ENCODE results near the gene WDR53. TPM values are rescaled to one million over a fixed set of nuclear protein-coding genes. Genes with fewer than 3 reads are reported as not detected.
"Not testable (repeated sequence)": the region's sequence is repeated elsewhere in the genome, so short reads cannot be mapped to it uniquely, and the experiment has no call there.

WDR53 gene
- total and polyA plus RNA-seq, 4 donors = 3.4 to 11.4 (median 8.3) TPM

DNA sequence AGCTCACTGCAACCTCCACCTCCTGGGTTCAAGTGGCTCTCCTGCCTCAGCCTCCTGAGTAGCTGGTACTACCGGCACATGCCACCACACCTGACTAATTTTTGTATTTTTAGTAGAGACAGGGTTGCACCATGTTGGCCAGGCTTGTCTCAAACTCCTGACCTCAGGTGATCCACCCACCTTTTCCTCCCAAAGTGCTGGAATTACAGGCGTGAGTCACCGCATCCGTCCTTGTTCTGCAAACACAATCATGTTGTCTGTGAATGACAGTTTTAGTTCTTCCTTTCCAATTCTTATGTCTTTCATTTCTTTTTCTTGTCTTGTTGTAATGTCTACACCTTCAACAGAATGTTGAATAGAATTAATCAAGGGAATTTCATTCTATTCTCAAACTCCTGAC, 36.9 kb downstream of the WDR53 start:
- ATAC-seq (ENCODE audit: low FRiP score) = no peak
- 90 to 91% methylated on average over 4 of the region's 4 CpGs for WGBS, 2 donors
- Histone ChIP-seq H3K36me3 (ENCODE audit: control insufficient read depth in 1 of 2, insufficient read depth in 2 of 2, low read length in 1 of 2) (no peaks in the 10 kb centered on the region), H3K27ac (ENCODE audit: low read depth in 1 of 2, low read length in 2 of 2) (no peak overlapping the region), H3K4me1 (ENCODE audit: control insufficient read depth in 1 of 2, insufficient read depth in 2 of 2, low read length in 2 of 2) (no peaks in the 10 kb centered on the region), H3K27me3 (ENCODE audit: control insufficient read depth in 1 of 2, insufficient read depth in 2 of 2, low read length in 1 of 2) (no peaks in the 10 kb centered on the region), H3K9me3 (ENCODE audit: control insufficient read depth, low read length) (no peaks in the 10 kb centered on the region), H3K4me3 (ENCODE audit: low read length in 2 of 2) (no peak overlapping the region)
- intact Hi-C loops (cut with DNase I) = loop anchor here (10.0 kb wide), 1 partner anchor 153 kb away; no protein-coding TSS in a partner anchor
- DNase-seq = no peak

DNA sequence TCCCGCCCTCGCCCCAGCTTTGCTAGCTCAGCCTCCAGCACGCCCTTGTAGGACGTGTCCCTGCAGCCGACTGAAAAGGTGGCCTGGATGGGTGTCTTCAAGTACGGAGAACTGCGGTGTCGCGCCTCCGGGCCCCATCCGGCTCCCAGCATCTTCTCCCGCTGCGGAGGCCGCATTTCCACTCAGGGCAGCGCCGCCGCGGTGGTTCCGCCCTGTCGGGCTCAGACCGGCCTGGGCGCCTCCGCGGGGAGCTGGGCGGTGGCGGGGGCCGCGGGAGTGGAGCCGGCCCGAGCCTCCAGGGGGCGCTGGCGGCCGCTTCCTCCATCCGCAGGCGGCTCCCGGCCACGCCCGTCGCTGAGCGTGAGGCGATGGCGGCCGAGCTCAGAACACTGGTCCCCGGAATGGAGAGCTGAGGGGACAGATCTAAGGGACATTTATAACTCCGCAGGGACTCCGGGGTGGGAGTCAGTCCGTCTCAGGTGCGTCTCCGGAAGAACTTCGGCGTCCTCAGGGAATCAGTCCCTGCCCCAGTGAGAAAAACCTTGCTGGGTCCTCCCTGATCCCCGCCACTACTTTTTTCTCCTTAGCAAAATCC, 39.6 kb downstream of the WDR53 start:
- Histone ChIP-seq H3K9me3 (ENCODE audit: control insufficient read depth, low read length) (no peaks in the 10 kb centered on the region), H3K4me1 (ENCODE audit: control insufficient read depth in 1 of 2, insufficient read depth in 2 of 2, low read length in 2 of 2) (no peaks in the 10 kb centered on the region), H3K27me3 (ENCODE audit: control insufficient read depth in 1 of 2, insufficient read depth in 2 of 2, low read length in 1 of 2) (no peaks in the 10 kb centered on the region), H3K36me3 (ENCODE audit: control insufficient read depth in 1 of 2, insufficient read depth in 2 of 2, low read length in 1 of 2) (no peaks in the 10 kb centered on the region), H3K4me3 (ENCODE audit: low read length in 2 of 2) (peak overlapping the region in 1 of 2 donors; percentile 28), H3K27ac (ENCODE audit: low read depth in 1 of 2, low read length in 2 of 2) (no peak overlapping the region)
- ATAC-seq (ENCODE audit: low FRiP score) = peak; percentile 95
- 3 to 7% methylated on average over 52 of the region's 52 CpGs for WGBS, 2 donors
- DNase-seq = peak; percentile 75 to 94
- intact Hi-C loops (cut with DNase I) = loop anchor here (10.0 kb wide), 1 partner anchor 274 kb away; no protein-coding TSS in a partner anchor

DNA sequence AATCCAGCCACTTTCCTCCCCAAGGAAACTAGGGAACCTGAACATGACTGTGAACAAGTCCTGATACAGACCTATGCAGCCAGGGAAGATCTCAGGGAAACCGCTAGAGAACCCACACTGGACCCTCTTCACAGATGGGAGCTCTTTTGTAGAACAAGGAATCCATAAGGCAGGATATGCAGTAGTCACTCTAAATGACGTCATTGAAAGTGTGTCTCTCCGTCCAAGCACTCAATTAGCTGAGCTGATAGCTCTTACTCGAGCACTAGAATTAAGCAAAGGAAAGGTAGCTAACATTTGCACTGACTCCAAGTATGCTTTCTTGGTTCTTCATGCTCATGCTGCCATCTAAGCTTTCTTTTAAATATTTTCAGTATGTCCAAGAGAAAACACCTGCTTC, 43.2 kb downstream of the WDR53 start:
- DNase-seq (no peak), ATAC-seq (ENCODE audit: low FRiP score) (no peak)
- no peak overlapping the region for H3K27ac ChIP-seq (ENCODE audit: low read depth in 1 of 2, low read length in 2 of 2)
- intact Hi-C loops (cut with DNase I) = loop anchor here (10.0 kb wide), 1 partner anchor 270 kb away; no protein-coding TSS in a partner anchor
- no peaks in the 10 kb centered on the region for H3K27me3 ChIP-seq (ENCODE audit: control insufficient read depth in 1 of 2, insufficient read depth in 2 of 2, low read length in 1 of 2)
- peaks cover 5% of the 10 kb centered on the region for H3K9me3 ChIP-seq (ENCODE audit: control insufficient read depth, low read length)
- no peaks in the 10 kb centered on the region for H3K36me3 ChIP-seq (ENCODE audit: control insufficient read depth in 1 of 2, insufficient read depth in 2 of 2, low read length in 1 of 2)
- H3K4me3 ChIP-seq (ENCODE audit: low read length in 2 of 2) = no peak overlapping the region
- no peaks in the 10 kb centered on the region for H3K4me1 ChIP-seq (ENCODE audit: control insufficient read depth in 1 of 2, insufficient read depth in 2 of 2, low read length in 2 of 2)
- WGBS, 2 donors = 82 to 84% methylated on average over 4 of the region's 4 CpGs

GRCh38 chr3:196524527-196524926, 43.8 kb downstream of the WDR53 start:
- intact Hi-C loops (cut with DNase I) = loop anchor here (10.0 kb wide), 1 partner anchor 270 kb away; no protein-coding TSS in a partner anchor
- DNase-seq = no peak
- WGBS, 2 donors = 61 to 64% methylated on average over 5 of the region's 5 CpGs

DNA sequence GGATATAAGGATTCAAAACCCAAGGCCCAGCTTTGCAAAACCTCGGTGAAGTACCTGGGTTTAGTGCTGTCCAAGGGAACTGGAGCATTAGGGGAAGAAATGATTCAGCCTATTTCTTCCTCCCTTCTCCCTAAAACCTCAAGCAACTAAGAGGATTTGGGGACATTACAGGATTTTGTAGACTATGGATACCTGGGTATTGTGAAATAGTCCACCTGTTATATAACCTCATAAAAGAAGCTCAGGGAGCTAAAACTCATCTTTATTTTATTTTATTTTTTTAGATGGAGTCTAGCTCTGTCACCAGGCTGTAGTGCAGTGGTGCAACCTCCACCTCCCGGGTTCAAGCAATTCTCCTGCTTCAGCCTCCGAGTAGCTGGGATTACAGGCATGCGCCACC, 44.5 kb downstream of the WDR53 start:
- H3K4me3 ChIP-seq (ENCODE audit: low read length in 2 of 2) = no peak overlapping the region
- no peaks in the 10 kb centered on the region for H3K4me1 ChIP-seq (ENCODE audit: control insufficient read depth in 1 of 2, insufficient read depth in 2 of 2, low read length in 2 of 2)
- WGBS, 2 donors = 95 to 99% methylated on average over 4 of the region's 4 CpGs
- DNase-seq = no peak
- no peak for ATAC-seq (ENCODE audit: low FRiP score)
- H3K27ac ChIP-seq (ENCODE audit: low read depth in 1 of 2, low read length in 2 of 2) = no peak overlapping the region
- peaks cover 12% of the 10 kb centered on the region for H3K9me3 ChIP-seq (ENCODE audit: control insufficient read depth, low read length)
- no peaks in the 10 kb centered on the region for H3K27me3 ChIP-seq (ENCODE audit: control insufficient read depth in 1 of 2, insufficient read depth in 2 of 2, low read length in 1 of 2)
- no peaks in the 10 kb centered on the region for H3K36me3 ChIP-seq (ENCODE audit: control insufficient read depth in 1 of 2, insufficient read depth in 2 of 2, low read length in 1 of 2)
- intact Hi-C loops (cut with DNase I) = loop anchor here (10.0 kb wide), 1 partner anchor 269 kb away; no protein-coding TSS in a partner anchor

More at GRCh38 chr3:196524527-196524926, 43.8 kb downstream of the WDR53 start:
- Histone ChIP-seq H3K27me3 (ENCODE audit: control insufficient read depth in 1 of 2, insufficient read depth in 2 of 2, low read length in 1 of 2) (no peaks in the 10 kb centered on the region), H3K4me3 (ENCODE audit: low read length in 2 of 2) (no peak overlapping the region), H3K36me3 (ENCODE audit: control insufficient read depth in 1 of 2, insufficient read depth in 2 of 2, low read length in 1 of 2) (no peaks in the 10 kb centered on the region), H3K9me3 (ENCODE audit: control insufficient read depth, low read length) (peaks cover 9% of the 10 kb centered on the region), H3K4me1 (ENCODE audit: control insufficient read depth in 1 of 2, insufficient read depth in 2 of 2, low read length in 2 of 2) (no peaks in the 10 kb centered on the region), H3K27ac (ENCODE audit: low read depth in 1 of 2, low read length in 2 of 2) (no peak overlapping the region)
- no peak for ATAC-seq (ENCODE audit: low FRiP score)

GRCh38 chr3:196521291-196521690, 47.1 kb downstream of the WDR53 start:
- DNase-seq; H3K4me1 ChIP-seq (ENCODE audit: control insufficient read depth in 1 of 2, insufficient read depth in 2 of 2, low read length in 2 of 2); H3K27me3 ChIP-seq (ENCODE audit: control insufficient read depth in 1 of 2, insufficient read depth in 2 of 2, low read length in 1 of 2); H3K36me3 ChIP-seq (ENCODE audit: control insufficient read depth in 1 of 2, insufficient read depth in 2 of 2, low read length in 1 of 2); H3K27ac ChIP-seq (ENCODE audit: low read depth in 1 of 2, low read length in 2 of 2); H3K4me3 ChIP-seq (ENCODE audit: low read length in 2 of 2); ATAC-seq (ENCODE audit: low FRiP score): not testable (repeated sequence)
- intact Hi-C loops (cut with DNase I) = loop anchor here (10.0 kb wide), 1 partner anchor 266 kb away; no protein-coding TSS in a partner anchor
- WGBS, 2 donors = 79 to 86% methylated on average over 12 of the region's 12 CpGs
- peaks cover 15% of the 10 kb centered on the region for H3K9me3 ChIP-seq (ENCODE audit: control insufficient read depth, low read length)

GRCh38 chr3:196519718-196520082, 48.7 kb downstream of the WDR53 start:
- DNase-seq (no peak), ATAC-seq (ENCODE audit: low FRiP score) (no peak)
- Histone ChIP-seq H3K4me3 (ENCODE audit: low read length in 2 of 2) (no peak overlapping the region), H3K27me3 (ENCODE audit: control insufficient read depth in 1 of 2, insufficient read depth in 2 of 2, low read length in 1 of 2) (no peaks in the 10 kb centered on the region), H3K36me3 (ENCODE audit: control insufficient read depth in 1 of 2, insufficient read depth in 2 of 2, low read length in 1 of 2) (no peaks in the 10 kb centered on the region), H3K27ac (ENCODE audit: low read depth in 1 of 2, low read length in 2 of 2) (no peak overlapping the region), H3K4me1 (ENCODE audit: control insufficient read depth in 1 of 2, insufficient read depth in 2 of 2, low read length in 2 of 2) (no peaks in the 10 kb centered on the region), H3K9me3 (ENCODE audit: control insufficient read depth, low read length) (peaks cover 15% of the 10 kb centered on the region)
- intact Hi-C loops (cut with DNase I) = loop anchor here (10.0 kb wide), 1 partner anchor 265 kb away; no protein-coding TSS in a partner anchor
- WGBS, 2 donors = 83 to 89% methylated on average over 5 of the region's 5 CpGs

DNA sequence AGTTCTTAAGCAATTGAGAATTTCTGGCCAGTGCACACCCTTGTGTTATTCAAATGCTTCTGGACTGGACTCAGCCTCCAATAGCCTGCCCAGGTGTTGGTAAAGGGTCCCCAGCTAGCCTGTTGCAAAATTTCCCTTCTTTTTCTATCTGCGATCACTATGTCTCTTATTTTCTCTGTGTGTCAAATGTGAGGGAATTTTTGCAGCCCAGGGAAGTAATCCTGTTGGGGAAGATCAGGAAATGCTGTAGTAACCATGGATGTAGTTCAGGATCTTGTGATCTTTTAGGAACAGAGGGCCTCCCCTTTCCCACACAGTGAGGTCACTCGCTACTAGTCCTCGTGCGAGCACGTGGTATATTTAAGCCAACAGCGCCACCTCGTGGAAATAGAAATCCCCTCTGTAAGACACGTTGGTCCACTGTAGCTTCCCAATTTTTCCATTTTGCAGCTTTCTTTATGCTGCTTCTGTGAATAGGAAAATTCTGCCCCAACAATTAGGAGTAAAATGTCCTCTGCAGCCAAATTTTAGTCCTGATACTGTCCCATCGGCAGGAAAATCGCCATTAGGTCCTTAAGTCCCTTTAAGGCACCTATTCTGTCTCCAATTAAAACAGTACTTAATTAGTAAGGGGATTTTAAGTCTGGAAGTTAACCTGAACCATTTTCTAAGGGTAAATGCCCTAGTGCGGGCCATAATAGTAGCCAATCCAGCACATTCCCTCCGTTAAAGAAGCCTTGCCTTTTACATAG, 49.2 kb downstream of the WDR53 start:
- 39% methylated on average over 12 of the region's 12 CpGs for WGBS, 2 donors
- Histone ChIP-seq H3K27me3 (ENCODE audit: control insufficient read depth in 1 of 2, insufficient read depth in 2 of 2, low read length in 1 of 2) (no peaks in the 10 kb centered on the region), H3K27ac (ENCODE audit: low read depth in 1 of 2, low read length in 2 of 2) (no peak overlapping the region), H3K4me1 (ENCODE audit: control insufficient read depth in 1 of 2, insufficient read depth in 2 of 2, low read length in 2 of 2) (no peaks in the 10 kb centered on the region), H3K4me3 (ENCODE audit: low read length in 2 of 2) (no peak overlapping the region), H3K9me3 (ENCODE audit: control insufficient read depth, low read length) (peaks cover 15% of the 10 kb centered on the region), H3K36me3 (ENCODE audit: control insufficient read depth in 1 of 2, insufficient read depth in 2 of 2, low read length in 1 of 2) (no peaks in the 10 kb centered on the region)
- DNase-seq = peak in 1 of 2 donors; percentile 71
- no peak for ATAC-seq (ENCODE audit: low FRiP score)
- intact Hi-C loops (cut with DNase I) = no loop called here
